A673 (cell line): ENCODE data around the gene TBCD. TPM values are rescaled to one million over a fixed set of nuclear protein-coding genes. Genes with fewer than 3 reads are reported as not detected.
"Not testable (repeated sequence)": the region's sequence is repeated elsewhere in the genome, so short reads cannot be mapped to it uniquely, and the experiment has no call there.

ENCODE experiments used
- BruUV-seq: library from RNA; stranded (reverse); fragments of 400-500 nt; replicated peaks from 2 replicates; lab custom pipeline; 2021; lab: Mats Ljungman, UMichigan
- CTCF ChIA-PET: fragments of 300-600 bp; sonication (Branson Sonifier 250); formaldehyde crosslinking; loops from one replicate; lab custom pipeline; 2022; ENCODE audit warnings: antibody characterized with exemption; lab: Charles Lee
- POLR2A ChIA-PET: fragments of 300-600 bp; sonication (Branson Sonifier 250); formaldehyde crosslinking; loops from one replicate; lab custom pipeline; 2022; ENCODE audit warnings: antibody characterized with exemption; ENCODE audit not compliant: low non-redundant PET; lab: Charles Lee
- DNase-seq: peaks from one replicate; pipeline ENCODE4 v3.0.0-alpha.2; 2015; ENCODE audit warnings: low spot score
- H3K27ac ChIP-seq: fragments of 200-600 bp; sonication (generic); 2 replicates; pipeline ENCODE4 v1.5.1; 2016; ENCODE audit warnings: mixed run types, low read depth, mild to moderate bottlenecking, mixed read lengths, antibody characterized with exemption, low read length; ENCODE audit not compliant: poor library complexity, severe bottlenecking
- H3K27me3 ChIP-seq: fragments of 200-600 bp; sonication (generic); replicated peaks from 2 replicates; pipeline ENCODE4 v1.6.1; 2017; ENCODE audit warnings: mixed run types, low read depth, mild to moderate bottlenecking, mixed read lengths, antibody characterized with exemption, low read length; ENCODE audit not compliant: insufficient read depth, poor library complexity
- H3K36me3 ChIP-seq: fragments of 200-600 bp; sonication (generic); 2 replicates; pipeline ENCODE4 v1.6.1; 2016; ENCODE audit warnings: mixed run types, mild to moderate bottlenecking, mixed read lengths, antibody characterized with exemption, low read length; ENCODE audit not compliant: insufficient read depth, poor library complexity, severe bottlenecking
- H3K4me1 ChIP-seq: fragments of 200-600 bp; sonication (generic); 2 replicates; pipeline ENCODE4 v1.6.1; 2017; ENCODE audit warnings: mixed run types, mild to moderate bottlenecking, mixed read lengths, antibody characterized with exemption, low read length; ENCODE audit not compliant: insufficient read depth, poor library complexity, severe bottlenecking
- H3K4me3 ChIP-seq: fragments of 200-600 bp; sonication (generic); 2 replicates; pipeline ENCODE4 v1.5.1; 2016; ENCODE audit warnings: low read depth, mixed run types, mild to moderate bottlenecking, mixed read lengths, low read length; ENCODE audit not compliant: poor library complexity, severe bottlenecking
- H3K9me3 ChIP-seq: fragments of 200-600 bp; sonication (generic); 2 replicates; pipeline ENCODE4 v1.6.1; 2016; ENCODE audit warnings: mixed run types, low read depth, mild to moderate bottlenecking, mixed read lengths, antibody characterized with exemption, low read length; ENCODE audit not compliant: poor library complexity, severe bottlenecking
- EZH2 ChIP-seq: fragments of 200-600 bp; sonication (generic); IDR thresholded peaks from 2 replicates; pipeline ENCODE4 v1.6.1; 2017; ENCODE audit warnings: borderline replicate concordance, low read depth, mild to moderate bottlenecking, mixed read lengths, antibody characterized with exemption, low read length; ENCODE audit not compliant: poor library complexity, severe bottlenecking
- intact Hi-C: fragments of 100-400 bp; cut with micrococcal nuclease; formaldehyde crosslinking; loops from one replicate; pipeline ENCODE4 v1.10.0; 2022; ENCODE audit not compliant: unreplicated experiment
- total RNA-seq: library from RNA; stranded (reverse); gene quantifications from 2 replicates; pipeline ENCODE4 v1.2.3, GENCODE V29; 2021
- TF ChIP-seq, protein P1 (sequence below): fragments of 300-800, 200-600 bp; sonication (generic); conservative IDR thresholded peaks from 2 replicates; pipeline ENCODE4 v1.5.1; 2017; ENCODE audit warnings: low read depth, mild to moderate bottlenecking, antibody characterized with exemption, low read length, moderate library complexity, mixed read lengths

TBCD gene
- total RNA-seq, 1 experiment from 2014 or later = 113 TPM

DNA sequence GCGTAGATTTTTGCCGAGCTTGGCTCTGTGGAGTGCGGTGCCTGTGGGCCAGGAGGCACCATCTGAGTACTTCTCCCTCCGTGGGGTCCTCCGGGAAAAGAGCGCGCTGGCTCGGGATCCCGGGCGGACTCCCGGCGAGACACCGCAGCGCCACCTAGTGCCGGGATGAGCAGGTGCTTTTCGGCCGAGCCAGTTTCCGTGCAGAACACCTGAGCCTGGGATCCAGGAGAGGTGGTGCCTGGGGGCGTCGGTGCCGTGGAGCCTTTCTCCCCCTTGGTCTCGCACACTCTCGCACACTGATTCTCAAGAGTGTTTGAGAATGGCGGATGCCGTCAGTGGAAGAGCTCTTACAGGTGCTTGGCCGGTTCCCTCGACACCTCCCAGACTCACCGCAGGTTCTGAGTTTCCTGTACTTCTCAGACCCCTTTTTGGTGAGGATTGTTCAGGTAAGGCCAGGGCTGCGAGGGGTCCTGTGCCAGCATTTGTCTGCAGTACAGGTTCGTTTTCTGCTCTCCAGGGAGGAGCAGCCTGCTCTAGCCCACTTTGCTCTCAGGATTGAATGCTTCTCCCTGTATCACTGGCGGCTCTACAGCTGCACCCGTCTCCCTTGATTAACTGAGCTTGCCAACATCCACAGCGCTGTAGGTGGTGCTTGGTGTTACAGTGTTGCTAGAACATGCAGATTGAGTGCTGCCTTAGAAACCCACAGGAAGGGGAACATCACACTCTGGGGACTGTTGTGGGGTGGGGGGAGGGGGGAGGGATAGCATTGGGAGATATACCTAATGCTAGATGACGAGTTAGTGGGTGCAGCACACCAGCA is 23.3 kb downstream of the TBCD start:
- CTCF ChIA-PET = no interaction called here
- Histone ChIP-seq H3K9me3 (no peaks in the 10 kb centered on the region), H3K27ac (no peak overlapping the region), H3K36me3 (peaks cover 4% of the 10 kb centered on the region), H3K4me1 (no peaks in the 10 kb centered on the region), H3K27me3 (no peaks in the 10 kb centered on the region), H3K4me3 (no peak overlapping the region)
- BruUV-seq = no TSS peak
- POLR2A ChIA-PET = no interaction called here
- no peak for TF ChIP-seq EZH2
- TF ChIP-seq, protein P1, sequence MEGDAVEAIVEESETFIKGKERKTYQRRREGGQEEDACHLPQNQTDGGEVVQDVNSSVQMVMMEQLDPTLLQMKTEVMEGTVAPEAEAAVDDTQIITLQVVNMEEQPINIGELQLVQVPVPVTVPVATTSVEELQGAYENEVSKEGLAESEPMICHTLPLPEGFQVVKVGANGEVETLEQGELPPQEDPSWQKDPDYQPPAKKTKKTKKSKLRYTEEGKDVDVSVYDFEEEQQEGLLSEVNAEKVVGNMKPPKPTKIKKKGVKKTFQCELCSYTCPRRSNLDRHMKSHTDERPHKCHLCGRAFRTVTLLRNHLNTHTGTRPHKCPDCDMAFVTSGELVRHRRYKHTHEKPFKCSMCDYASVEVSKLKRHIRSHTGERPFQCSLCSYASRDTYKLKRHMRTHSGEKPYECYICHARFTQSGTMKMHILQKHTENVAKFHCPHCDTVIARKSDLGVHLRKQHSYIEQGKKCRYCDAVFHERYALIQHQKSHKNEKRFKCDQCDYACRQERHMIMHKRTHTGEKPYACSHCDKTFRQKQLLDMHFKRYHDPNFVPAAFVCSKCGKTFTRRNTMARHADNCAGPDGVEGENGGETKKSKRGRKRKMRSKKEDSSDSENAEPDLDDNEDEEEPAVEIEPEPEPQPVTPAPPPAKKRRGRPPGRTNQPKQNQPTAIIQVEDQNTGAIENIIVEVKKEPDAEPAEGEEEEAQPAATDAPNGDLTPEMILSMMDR = peak; percentile 97
- intact Hi-C loops = no loop called here
- peak; percentile 74 for DNase-seq

DNA sequence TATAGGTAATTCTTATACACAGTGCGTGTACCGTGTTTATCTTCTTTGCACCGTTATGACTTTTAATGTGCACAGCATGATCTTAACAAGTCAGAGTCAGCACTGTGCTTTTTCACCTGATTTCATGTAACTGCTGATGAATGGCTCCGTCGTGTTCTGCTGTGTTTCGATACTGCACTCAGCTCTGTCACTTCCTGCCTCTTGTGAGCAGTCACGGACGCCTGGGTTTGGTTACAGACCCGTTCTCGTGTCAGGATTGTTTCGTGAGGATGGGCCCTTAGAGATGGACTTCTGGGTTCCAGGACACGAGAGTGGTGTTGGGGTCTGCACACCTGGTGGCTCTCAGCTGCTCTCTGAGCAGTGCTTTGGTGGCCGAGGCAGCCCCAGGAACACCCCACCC is 24.6 kb downstream of the TBCD start:
- H3K27me3 ChIP-seq = no peaks in the 10 kb centered on the region
- no peak overlapping the region for H3K27ac ChIP-seq
- H3K36me3 ChIP-seq = peaks cover 4% of the 10 kb centered on the region
- TF ChIP-seq, protein P1 = no peak
- TF ChIP-seq EZH2 = no peak
- no peak for DNase-seq
- H3K4me1 ChIP-seq = no peaks in the 10 kb centered on the region
- no TSS peak for BruUV-seq
- H3K4me3 ChIP-seq = no peak overlapping the region
- no peaks in the 10 kb centered on the region for H3K9me3 ChIP-seq
- ChIA-PET POLR2A (no interaction called here), CTCF (no interaction called here)
- intact Hi-C loops = no loop called here

DNA sequence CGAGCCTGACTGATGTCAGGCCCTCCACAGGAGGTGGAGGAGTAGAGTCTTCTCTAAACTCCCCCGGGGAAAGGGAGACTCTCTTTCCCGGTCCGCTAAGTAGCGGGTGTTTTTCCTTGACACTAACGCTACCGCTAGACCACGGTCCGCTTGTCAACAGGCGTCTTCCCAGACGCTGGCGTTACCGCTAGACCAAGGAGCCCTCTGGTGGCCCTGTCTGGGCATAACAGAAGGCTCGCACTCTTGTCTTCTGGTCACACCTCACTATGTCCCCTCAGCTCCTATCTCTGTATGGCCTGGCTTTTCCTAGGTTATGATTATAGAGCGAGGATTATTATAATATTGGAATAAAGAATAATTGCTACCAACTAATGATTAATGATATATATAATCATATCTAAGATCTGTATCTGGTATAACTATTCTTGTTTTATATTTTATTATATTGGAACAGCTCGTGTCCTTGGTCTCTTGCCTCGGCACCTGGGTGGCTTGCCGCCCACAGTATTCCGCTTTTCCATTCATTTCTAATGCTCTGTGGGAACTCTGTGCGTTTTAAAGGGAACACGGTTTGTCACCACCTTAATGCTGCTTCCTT is 26.0 kb downstream of the TBCD start:
- DNase-seq, H3K9me3 ChIP-seq, POLR2A ChIA-PET, intact Hi-C loops, H3K27me3 ChIP-seq, H3K4me1 ChIP-seq, BruUV-seq, CTCF ChIA-PET, H3K27ac ChIP-seq, H3K4me3 ChIP-seq, H3K36me3 ChIP-seq: not testable (repeated sequence)
- TF ChIP-seq, protein P1 = 0 out of 2 replicates have a peak, but pooled peaks have one; percentile 29
